OCI-LY1 (cell line): ENCODE results near the gene LRP1.

ENCODE experiments used
- H2AFZ ChIP-seq: fragments of 200-600 bp; sonication (generic), shearing (Covaris generic); 2 replicates; pipeline ENCODE4 v1.6.0; 2014; ENCODE audit warnings: antibody characterized with exemption, mild to moderate bottlenecking, low read length
- H3F3A ChIP-seq: fragments of 200-600 bp; sonication (generic), shearing (Covaris generic); 2 replicates; pipeline ENCODE4 v1.6.0; 2014; ENCODE audit warnings: mild to moderate bottlenecking, antibody characterized with exemption, low read length, moderate library complexity; ENCODE audit not compliant: insufficient read depth
- H3K27ac ChIP-seq: fragments of 200-600 bp; sonication (generic); 2 replicates; pipeline ENCODE4 v1.5.1; 2014; ENCODE audit warnings: low read length, mixed run types, mild to moderate bottlenecking, low read depth; ENCODE audit not compliant: poor library complexity, severe bottlenecking
- H3K27me3 ChIP-seq: fragments of 200-600 bp; sonication (generic); 2 replicates; pipeline ENCODE4 v1.6.0; 2014; ENCODE audit warnings: antibody characterized with exemption, mild to moderate bottlenecking, low read length, moderate library complexity; ENCODE audit not compliant: insufficient read depth
- H3K36me3 ChIP-seq: fragments of 200-600 bp; sonication (generic); 2 replicates; pipeline ENCODE4 v1.6.1; 2014; ENCODE audit warnings: mild to moderate bottlenecking, antibody characterized with exemption, low read length, moderate library complexity, mixed read lengths; ENCODE audit not compliant: insufficient read depth
- H3K4me1 ChIP-seq: fragments of 200-600 bp; sonication (generic); 2 replicates; pipeline ENCODE4 v1.5.1; 2014; ENCODE audit warnings: mild to moderate bottlenecking, low read length, moderate library complexity; ENCODE audit not compliant: insufficient read depth, severe bottlenecking
- H3K4me2 ChIP-seq: fragments of 200-600 bp; sonication (generic), shearing (Covaris generic); 2 replicates; pipeline ENCODE4 v1.6.1; 2014; ENCODE audit warnings: low read length
- H3K4me3 ChIP-seq: fragments of 200-600 bp; sonication (generic); 2 replicates; pipeline ENCODE4 v1.5.1; 2014; ENCODE audit warnings: low read length, low read depth, mild to moderate bottlenecking, mixed read lengths; ENCODE audit not compliant: poor library complexity, severe bottlenecking
- H3K79me2 ChIP-seq: fragments of 200-600 bp; shearing (Covaris generic); 2 replicates; pipeline ENCODE4 v1.6.1; 2016; ENCODE audit warnings: mixed run types, low read length, mixed read lengths; ENCODE audit not compliant: insufficient read depth
- H3K9ac ChIP-seq: fragments of 200-600 bp; sonication (generic), shearing (Covaris generic); 2 replicates; pipeline ENCODE4 v1.6.1; 2014; ENCODE audit warnings: mild to moderate bottlenecking, low read length, mixed read lengths
- H3K9me2 ChIP-seq: fragments of 200-600 bp; sonication (generic), shearing (Covaris generic); 2 replicates; pipeline ENCODE4 v1.6.1; 2014; ENCODE audit warnings: low read depth, mild to moderate bottlenecking, low read length, mixed read lengths
- H3K9me3 ChIP-seq: fragments of 200-600 bp; shearing (Covaris generic); 2 replicates; pipeline ENCODE4 v1.6.1; 2014; ENCODE audit warnings: low read length, mixed read lengths
- H4K20me1 ChIP-seq: fragments of 200-600 bp; sonication (generic), shearing (Covaris generic); 2 replicates; pipeline ENCODE4 v1.6.0; 2016; ENCODE audit warnings: mild to moderate bottlenecking, low read length; ENCODE audit not compliant: insufficient read depth
- CTCF ChIP-seq: fragments of 200-600 bp; sonication (generic), shearing (Covaris generic); IDR thresholded peaks from 2 replicates; pipeline ENCODE4 v1.5.1; 2017; ENCODE audit warnings: mild to moderate bottlenecking, antibody characterized with exemption, low read length, moderate library complexity, mixed read lengths
- EZH2 ChIP-seq: fragments of 200-600 bp; sonication (generic), shearing (Covaris generic); IDR thresholded peaks from 2 replicates; pipeline ENCODE4 v1.8.0; 2017; ENCODE audit warnings: borderline replicate concordance, mixed run types, mild to moderate bottlenecking, antibody characterized with exemption, low read length, moderate library complexity, mixed read lengths

The LRP1 gene

GRCh38 chr12:57200497-57200896 lies 72.2 kb downstream of the LRP1 start:
- Histone ChIP-seq H3K27ac (no peak overlapping the region), H3K4me1 (peaks cover 8% of the 10 kb centered on the region), H3F3A (no peaks in the 10 kb centered on the region), H3K79me2 (no peaks in the 10 kb centered on the region), H3K9me2 (no peaks in the 10 kb centered on the region), H3K9me3 (no peaks in the 10 kb centered on the region), H2AFZ (no peak overlapping the region), H4K20me1 (no peaks in the 10 kb centered on the region), H3K9ac (no peak overlapping the region), H3K36me3 (no peaks in the 10 kb centered on the region), H3K4me2 (no peak overlapping the region), H3K4me3 (no peak overlapping the region), H3K27me3 (peaks cover 40% of the 10 kb centered on the region; the same call in 1 of the 2 replicates)
- TF ChIP-seq CTCF (no peak), EZH2 (no peak)

DNA sequence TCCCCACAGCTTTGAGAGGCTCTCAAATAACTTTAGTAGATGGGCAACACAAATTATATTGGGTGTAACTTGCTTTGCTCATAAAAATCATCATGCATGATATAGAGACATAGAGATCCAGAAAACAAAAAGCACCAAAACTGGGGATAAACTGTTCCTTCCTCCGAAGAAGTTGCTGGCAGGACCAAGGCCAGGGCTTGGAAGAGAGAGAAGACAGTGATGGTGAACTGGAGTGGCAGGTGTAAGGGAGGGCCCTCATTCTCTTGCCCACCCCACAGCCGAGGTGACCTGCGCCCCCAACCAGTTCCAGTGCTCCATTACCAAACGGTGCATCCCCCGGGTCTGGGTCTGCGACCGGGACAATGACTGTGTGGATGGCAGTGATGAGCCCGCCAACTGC lies 72.9 kb downstream of the LRP1 start:
- Histone ChIP-seq H3K27ac (no peak overlapping the region), H3K27me3 (peaks cover 44% of the 10 kb centered on the region; the same call in 1 of the 2 replicates), H3K79me2 (no peaks in the 10 kb centered on the region), H3K4me3 (no peak overlapping the region), H3F3A (no peaks in the 10 kb centered on the region), H4K20me1 (no peaks in the 10 kb centered on the region), H3K9ac (no peak overlapping the region), H3K36me3 (no peaks in the 10 kb centered on the region), H3K4me2 (no peak overlapping the region), H2AFZ (no peak overlapping the region), H3K9me2 (no peaks in the 10 kb centered on the region), H3K9me3 (no peaks in the 10 kb centered on the region), H3K4me1 (peaks cover 1% of the 10 kb centered on the region)
- TF ChIP-seq EZH2 (no peak), CTCF (no peak)

DNA sequence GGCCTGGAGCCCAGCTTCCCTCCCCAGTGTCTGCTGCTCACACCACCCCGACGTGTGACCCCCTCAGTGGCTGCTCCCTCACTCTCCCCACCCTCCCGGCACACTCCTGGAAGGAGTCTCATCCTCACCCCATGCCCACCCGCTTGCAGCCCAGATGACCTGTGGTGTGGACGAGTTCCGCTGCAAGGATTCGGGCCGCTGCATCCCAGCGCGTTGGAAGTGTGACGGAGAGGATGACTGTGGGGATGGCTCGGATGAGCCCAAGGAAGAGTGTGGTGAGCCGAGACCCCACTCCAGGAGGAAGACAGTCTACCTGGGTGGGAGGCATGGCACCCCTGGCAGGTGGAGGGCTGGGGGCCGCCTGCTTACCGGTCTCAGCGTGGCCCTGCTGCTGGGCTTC lies 73.3 kb downstream of the LRP1 start:
- Histone ChIP-seq H3K9me2 (no peaks in the 10 kb centered on the region), H3K27ac (no peak overlapping the region), H3K4me3 (no peak overlapping the region), H3K27me3 (peaks cover 41% of the 10 kb centered on the region; the same call in 1 of the 2 replicates), H3K4me1 (no peaks in the 10 kb centered on the region), H3F3A (no peaks in the 10 kb centered on the region), H2AFZ (no peak overlapping the region), H3K36me3 (no peaks in the 10 kb centered on the region), H4K20me1 (no peaks in the 10 kb centered on the region), H3K79me2 (no peaks in the 10 kb centered on the region), H3K9me3 (no peaks in the 10 kb centered on the region), H3K4me2 (no peak overlapping the region), H3K9ac (no peak overlapping the region)
- TF ChIP-seq EZH2 (no peak), CTCF (no peak)
